MCF 10A (cell line): ENCODE data around the gene DOC2B. TPM values are rescaled to one million over a fixed set of nuclear protein-coding genes. Genes with fewer than 3 reads are reported as not detected.

ENCODE experiments used
- BruUV-seq: library from RNA; stranded (reverse); fragments of 400-500 nt; replicated peaks from 2 replicates; lab custom pipeline; 2021; lab: Mats Ljungman, UMichigan
- CTCF ChIA-PET: fragments of 300-600 bp; sonication (Branson Sonifier 250); formaldehyde crosslinking; extraction: SDS; loops from one replicate; lab custom pipeline; 2021; ENCODE audit warnings: antibody characterized with exemption, inconsistent platforms; lab: Yijun Ruan, JAX
- POLR2A ChIA-PET: fragments of 300-600, 350-650 bp; sonication (Branson Sonifier 250); formaldehyde crosslinking; extraction: SDS; loops from one replicate; lab custom pipeline; 2020; ENCODE audit warnings: antibody characterized with exemption, inconsistent platforms; lab: Yijun Ruan, JAX
- DNase-seq: peaks from one replicate; pipeline ENCODE4 v3.0.0-alpha.2; 2018; ENCODE audit not compliant: unreplicated experiment
- H3K27ac Mint-ChIP-seq: one replicate; pipeline ENCODE4 v1.8.0; 2022; ENCODE audit warnings: mild to moderate bottlenecking, low read depth, mixed read lengths; ENCODE audit not compliant: unreplicated experiment
- H3K27me3 Mint-ChIP-seq: one replicate; pipeline ENCODE4 v1.8.0; 2022; ENCODE audit warnings: mixed read lengths; ENCODE audit not compliant: insufficient read depth, unreplicated experiment
- H3K36me3 Mint-ChIP-seq: one replicate; pipeline ENCODE4 v1.8.0; 2022; ENCODE audit warnings: mild to moderate bottlenecking, moderate library complexity, mixed read lengths; ENCODE audit not compliant: insufficient read depth, unreplicated experiment
- H3K4me1 Mint-ChIP-seq: one replicate; pipeline ENCODE4 v1.8.0; 2022; ENCODE audit warnings: mixed read lengths; ENCODE audit not compliant: insufficient read depth, unreplicated experiment
- H3K4me3 Mint-ChIP-seq: one replicate; pipeline ENCODE4 v1.8.0; 2022; ENCODE audit warnings: mild to moderate bottlenecking, moderate library complexity, mixed read lengths; ENCODE audit not compliant: unreplicated experiment
- H3K9me3 Mint-ChIP-seq: one replicate; pipeline ENCODE4 v1.8.0; 2022; ENCODE audit warnings: mixed read lengths; ENCODE audit not compliant: unreplicated experiment
- intact Hi-C: fragments of 100-400 bp; cut with micrococcal nuclease; formaldehyde crosslinking; loops from 2 replicates; pipeline ENCODE4 v1.14.1; 2022
- total RNA-seq: library from RNA; stranded (reverse); gene quantifications from 2 replicates; pipeline ENCODE4 v1.2.3, GENCODE V29; 2022
- TF ChIP-seq, protein P1 (sequence below): fragments of 200-600 bp; IDR thresholded peaks from one replicate; pipeline ENCODE4 v1.8.0; 2022; ENCODE audit warnings: antibody characterized with exemption, mild to moderate bottlenecking; ENCODE audit not compliant: unreplicated experiment

Gene DOC2B
- total RNA-seq, 1 experiment from 2014 or later = not detected

DNA sequence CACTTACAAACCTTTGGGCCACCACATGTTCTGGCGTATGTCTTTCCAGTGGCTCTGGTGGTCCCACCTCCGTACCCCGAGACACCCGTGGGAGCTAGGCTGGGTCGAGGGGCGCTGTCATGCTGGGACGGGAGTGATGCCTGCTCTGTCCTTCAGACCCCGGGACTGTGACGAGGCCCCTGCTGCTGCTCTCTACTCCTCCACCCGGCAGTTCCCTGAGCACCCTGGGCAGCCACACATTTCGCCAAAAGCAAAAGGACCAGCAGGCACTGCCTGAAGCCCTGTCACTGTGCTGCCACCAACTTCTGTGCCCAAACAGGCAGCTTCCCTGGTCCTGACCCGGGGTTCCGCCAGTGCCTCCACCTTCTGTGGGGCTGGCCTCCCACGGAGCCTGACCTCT lies 15.5 kb downstream of the DOC2B start:
- Mint-ChIP-seq H3K9me3 (no peaks in the 10 kb centered on the region), H3K36me3 (no peaks in the 10 kb centered on the region), H3K27ac (no peak overlapping the region), H3K4me1 (no peaks in the 10 kb centered on the region), H3K4me3 (no peak overlapping the region), H3K27me3 (peaks cover 10% of the 10 kb centered on the region)
- ChIA-PET POLR2A (no interaction called here), CTCF (interaction anchor here (2.1 kb wide), 1 partner anchor 221 kb away, joined by 5 read pairs; no protein-coding TSS in a partner anchor)
- intact Hi-C loops = no loop called here
- no TSS peak for BruUV-seq
- TF ChIP-seq, protein P1, sequence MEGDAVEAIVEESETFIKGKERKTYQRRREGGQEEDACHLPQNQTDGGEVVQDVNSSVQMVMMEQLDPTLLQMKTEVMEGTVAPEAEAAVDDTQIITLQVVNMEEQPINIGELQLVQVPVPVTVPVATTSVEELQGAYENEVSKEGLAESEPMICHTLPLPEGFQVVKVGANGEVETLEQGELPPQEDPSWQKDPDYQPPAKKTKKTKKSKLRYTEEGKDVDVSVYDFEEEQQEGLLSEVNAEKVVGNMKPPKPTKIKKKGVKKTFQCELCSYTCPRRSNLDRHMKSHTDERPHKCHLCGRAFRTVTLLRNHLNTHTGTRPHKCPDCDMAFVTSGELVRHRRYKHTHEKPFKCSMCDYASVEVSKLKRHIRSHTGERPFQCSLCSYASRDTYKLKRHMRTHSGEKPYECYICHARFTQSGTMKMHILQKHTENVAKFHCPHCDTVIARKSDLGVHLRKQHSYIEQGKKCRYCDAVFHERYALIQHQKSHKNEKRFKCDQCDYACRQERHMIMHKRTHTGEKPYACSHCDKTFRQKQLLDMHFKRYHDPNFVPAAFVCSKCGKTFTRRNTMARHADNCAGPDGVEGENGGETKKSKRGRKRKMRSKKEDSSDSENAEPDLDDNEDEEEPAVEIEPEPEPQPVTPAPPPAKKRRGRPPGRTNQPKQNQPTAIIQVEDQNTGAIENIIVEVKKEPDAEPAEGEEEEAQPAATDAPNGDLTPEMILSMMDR = no peak
- no peak for DNase-seq

DNA sequence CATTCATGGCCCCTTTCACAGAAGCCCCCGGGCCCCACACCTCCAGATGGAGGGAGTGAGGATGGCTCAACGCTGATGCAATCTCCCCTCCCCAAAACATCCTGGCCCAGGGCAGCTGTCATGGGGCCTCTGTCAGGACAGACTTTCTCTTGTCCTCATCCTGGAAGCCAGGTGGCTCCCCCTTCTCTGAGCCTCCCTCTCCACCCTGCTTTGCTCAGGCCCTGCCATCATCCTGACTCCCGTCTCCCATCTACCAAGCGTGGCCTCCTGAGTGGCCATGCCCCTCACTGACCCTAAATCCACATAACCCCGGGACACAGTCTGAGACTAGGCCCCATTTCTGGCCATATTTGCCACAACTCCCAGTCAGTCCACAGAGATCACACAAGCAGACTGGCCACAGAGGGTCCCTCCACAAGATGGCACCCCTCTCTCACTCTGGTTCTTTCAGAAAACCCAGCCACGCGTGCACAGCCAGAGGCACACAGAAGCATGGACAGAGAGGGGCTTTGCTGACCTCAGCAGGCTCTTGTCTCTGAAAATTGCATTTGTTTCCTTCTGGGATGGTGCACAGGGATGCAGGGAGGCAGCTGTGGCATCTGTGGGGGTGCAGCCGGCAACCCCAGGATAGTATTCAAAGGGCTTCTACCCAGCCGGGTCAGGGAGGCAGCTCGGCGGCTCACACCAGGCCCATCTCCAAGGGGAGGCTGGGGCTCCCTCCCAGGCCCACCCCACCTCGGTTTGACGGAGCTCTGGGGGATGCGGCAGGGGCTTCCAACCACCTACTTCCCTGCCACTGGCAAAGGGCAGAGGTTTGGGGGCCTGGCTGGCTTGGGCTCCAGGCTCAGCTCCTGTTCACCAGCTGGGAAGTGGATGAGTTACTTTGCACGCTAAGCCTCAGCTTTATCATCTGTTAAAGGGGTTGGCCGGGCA lies 16.9 kb downstream of the DOC2B start:
- ChIA-PET CTCF (interaction anchor here (0.6 to 2.1 kb wide), 8 partner anchors 19 to 894 kb away, joined by 3 to 7 read pairs (median 5); no protein-coding TSS in a partner anchor), POLR2A (no interaction called here)
- Mint-ChIP-seq H3K36me3 (no peaks in the 10 kb centered on the region), H3K4me3 (no peak overlapping the region), H3K4me1 (no peaks in the 10 kb centered on the region), H3K9me3 (no peaks in the 10 kb centered on the region), H3K27me3 (peaks cover 23% of the 10 kb centered on the region), H3K27ac (no peak overlapping the region)
- peak; percentile 42 for DNase-seq
- no TSS peak for BruUV-seq
- TF ChIP-seq, protein P1 = peak; percentile 40
- intact Hi-C loops = no loop called here

DNA sequence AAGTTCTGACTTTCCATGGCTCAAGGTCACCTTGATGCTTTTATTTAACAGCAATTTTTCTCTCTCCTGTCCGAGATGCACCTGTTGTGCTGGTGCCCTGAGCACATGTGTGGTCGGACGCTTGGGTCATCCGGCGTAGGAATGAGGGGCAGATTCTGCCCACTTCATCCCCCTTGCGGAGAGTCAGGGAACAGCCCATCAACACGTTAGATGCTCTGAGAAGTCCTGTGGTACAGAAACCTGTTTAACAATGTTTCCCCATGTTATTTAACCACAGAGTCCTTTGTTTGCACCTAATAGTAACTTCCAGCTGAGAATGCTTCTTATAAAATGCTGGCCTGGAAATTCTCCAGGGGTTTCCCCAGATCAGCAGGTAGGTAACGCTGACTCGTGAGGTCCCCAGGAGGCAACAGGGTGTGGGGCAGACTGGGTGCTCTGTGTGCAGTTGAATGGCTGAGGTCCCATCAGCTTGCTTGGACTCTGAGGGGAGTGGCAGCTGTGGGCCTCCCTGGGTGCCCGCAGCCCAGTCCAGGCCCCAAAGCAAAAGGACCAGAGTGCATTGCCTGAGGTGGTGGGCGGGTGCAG lies 17.8 kb downstream of the DOC2B start:
- peak; percentile 38 for DNase-seq
- ChIA-PET CTCF (interaction anchor here (0.6 to 2.1 kb wide), 8 partner anchors 15 to 703 kb away, joined by 3 to 7 read pairs (median 4); no protein-coding TSS in a partner anchor), POLR2A (no interaction called here)
- Mint-ChIP-seq H3K4me1 (no peaks in the 10 kb centered on the region), H3K4me3 (no peak overlapping the region), H3K27me3 (peaks cover 23% of the 10 kb centered on the region), H3K9me3 (no peaks in the 10 kb centered on the region), H3K27ac (no peak overlapping the region), H3K36me3 (no peaks in the 10 kb centered on the region)
- no TSS peak for BruUV-seq
- intact Hi-C loops = no loop called here
- TF ChIP-seq, protein P1 = peak; percentile 32

DNA sequence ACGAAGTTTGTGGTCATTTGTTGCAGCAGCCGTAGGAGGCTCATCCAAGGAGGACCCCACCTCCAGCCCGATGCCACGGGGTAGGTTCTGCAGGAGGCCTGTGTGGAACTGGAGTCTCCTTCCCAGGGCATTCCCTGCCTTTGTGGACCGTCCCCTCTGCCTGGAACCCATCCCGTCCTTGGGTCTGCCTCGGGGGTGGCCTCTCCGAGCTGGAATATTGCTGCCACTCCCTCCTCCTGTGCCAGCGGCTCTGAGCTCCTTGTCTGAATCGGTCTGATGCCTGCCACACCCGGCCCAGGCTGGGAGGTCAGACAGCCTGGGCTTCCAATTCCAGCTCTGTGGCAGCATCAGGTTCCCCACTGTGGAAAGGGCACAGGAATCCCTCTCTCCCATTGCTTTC lies 18.8 kb downstream of the DOC2B start:
- intact Hi-C loops = no loop called here
- H3K36me3 Mint-ChIP-seq = no peaks in the 10 kb centered on the region
- BruUV-seq = no TSS peak
- DNase-seq = no peak
- TF ChIP-seq, protein P1 = no peak
- no peak overlapping the region for H3K27ac Mint-ChIP-seq
- peaks cover 23% of the 10 kb centered on the region for H3K27me3 Mint-ChIP-seq
- CTCF ChIA-PET = interaction anchor here (0.5 to 1.0 kb wide), 4 partner anchors 14 to 633 kb away, joined by 3 read pairs; no protein-coding TSS in a partner anchor
- POLR2A ChIA-PET = no interaction called here
- H3K9me3 Mint-ChIP-seq = no peaks in the 10 kb centered on the region
- H3K4me3 Mint-ChIP-seq = no peak overlapping the region
- H3K4me1 Mint-ChIP-seq = no peaks in the 10 kb centered on the region
